Measurements from ENCODE around the gene NME4. TPM values are rescaled to one million over a fixed set of nuclear protein-coding genes. Genes with fewer than 3 reads are reported as not detected.
"Not testable (repeated sequence)": the region's sequence is repeated elsewhere in the genome, so short reads cannot be mapped to it uniquely, and the experiment has no call there.

Gene NME4
- 1 to 10 TPM; 5.2 to 6.8 TPM for total RNA-seq

GRCh38 chr16:397135-397661 lies at the start of gene NME4:
NME4 (plus strand) TSS chr16:397199; CDS start chr16:397223, 24 bp downstream.
- DNase-seq (no peak), ATAC-seq (no peak)
- POLR2A ChIA-PET, result no interaction called here
- H3K4me1 Mint-ChIP-seq (ENCODE audit: low read depth), result peaks cover 27% of the 10 kb centered on the region
- H3K36me3 Mint-ChIP-seq (ENCODE audit: low read depth), result no peaks in the 10 kb centered on the region
- H3K9me3 Mint-ChIP-seq (ENCODE audit: insufficient read depth), result no peaks in the 10 kb centered on the region
- CTCF ChIA-PET, result no interaction called here
- H3K27ac Mint-ChIP-seq, result no peak within 1 kb of the TSS
- H3K27me3 Mint-ChIP-seq (ENCODE audit: low read depth), result peaks cover 14% of the 10 kb centered on the region
- peak within 1 kb of the TSS; percentile 60 for H3K4me3 Mint-ChIP-seq

- Mint-ChIP-seq H3K9me3 (ENCODE audit: insufficient read depth) (no peaks in the 10 kb centered on the region), H3K4me1 (ENCODE audit: low read depth) (peaks cover 62% of the 10 kb centered on the region), H3K27me3 (ENCODE audit: low read depth) (no peaks in the 10 kb centered on the region), H3K36me3 (ENCODE audit: low read depth) (peaks cover 56% of the 10 kb centered on the region), H3K4me3 (no peak overlapping the region), H3K27ac (no peak overlapping the region)
- ChIA-PET CTCF (no interaction called here), POLR2A (no interaction called here)
- ATAC-seq (no peak), DNase-seq (no peak)
These were observed 49.8 kb upstream of the NME4 start for GRCh38 chr16:347203-347602.

- POLR2A ChIA-PET, result interaction anchor here (0.6 kb wide), 1 partner anchor 8 kb away, joined by 3 read pairs; no protein-coding TSS in a partner anchor
- H3K4me3 Mint-ChIP-seq; H3K9me3 Mint-ChIP-seq (ENCODE audit: insufficient read depth); H3K27me3 Mint-ChIP-seq (ENCODE audit: low read depth); ATAC-seq; H3K27ac Mint-ChIP-seq; DNase-seq: not testable (repeated sequence)
- CTCF ChIA-PET, result interaction anchor here (0.7 to 2.5 kb wide), 3 partner anchors 14 to 241 kb away, joined by 3 to 8 read pairs (median 4); no protein-coding TSS in a partner anchor
- Mint-ChIP-seq H3K36me3 (ENCODE audit: low read depth) (peaks cover 47% of the 10 kb centered on the region), H3K4me1 (ENCODE audit: low read depth) (peaks cover 50% of the 10 kb centered on the region)
These were observed 48.5 kb upstream of the NME4 start for GRCh38 chr16:348495-348894.

GRCh38 chr16:349211-349610 lies 47.8 kb upstream of the NME4 start:
- Mint-ChIP-seq H3K9me3 (ENCODE audit: insufficient read depth) (no peaks in the 10 kb centered on the region), H3K27ac (no peak overlapping the region), H3K36me3 (ENCODE audit: low read depth) (peaks cover 42% of the 10 kb centered on the region), H3K4me1 (ENCODE audit: low read depth) (peaks cover 50% of the 10 kb centered on the region), H3K4me3 (no peak overlapping the region), H3K27me3 (ENCODE audit: low read depth) (no peaks in the 10 kb centered on the region)
- DNase-seq, result no peak
- ChIA-PET POLR2A (interaction anchor here (0.6 to 1.0 kb wide), 2 partner anchors 9 to 21 kb away, joined by 3 read pairs; partner anchors contain the start of gene MRPL28), CTCF (interaction anchor here (0.7 to 2.5 kb wide), 4 partner anchors 13 to 242 kb away, joined by 3 to 10 read pairs (median 6); partner anchors contain the start of gene FAM234A)
- no peak for ATAC-seq

GRCh38 chr16:350203-350602 lies 46.8 kb upstream of the NME4 start:
- ChIA-PET POLR2A (no interaction called here), CTCF (interaction anchor here (0.5 to 2.5 kb wide), 9 partner anchors 8 to 313 kb away, joined by 3 to 10 read pairs (median 3); partner anchors contain the start of gene FAM234A)
- H3K4me3 Mint-ChIP-seq, result peak overlapping the region; percentile 44

GRCh38 chr16:351804-352520 lies 45.0 kb upstream of the NME4 start:
- H3K36me3 Mint-ChIP-seq (ENCODE audit: low read depth), result peaks cover 18% of the 10 kb centered on the region
- ChIA-PET CTCF (interaction anchor here (0.9 to 1.9 kb wide), 3 partner anchors 9 to 245 kb away, joined by 3 to 4 read pairs (median 3); no protein-coding TSS in a partner anchor), POLR2A (interaction anchor here (1.2 to 1.6 kb wide), 2 partner anchors 27 to 124 kb away, joined by 4 read pairs; no protein-coding TSS in a partner anchor)
- DNase-seq (peak; percentile 34), ATAC-seq (peak; percentile 50)
- H3K9me3 Mint-ChIP-seq (ENCODE audit: insufficient read depth), result no peaks in the 10 kb centered on the region
- no peaks in the 10 kb centered on the region for H3K27me3 Mint-ChIP-seq (ENCODE audit: low read depth)
- H3K4me1 Mint-ChIP-seq (ENCODE audit: low read depth), result peaks cover 54% of the 10 kb centered on the region
- peak overlapping the region; percentile 86 for H3K4me3 Mint-ChIP-seq
- peak overlapping the region; percentile 83 for H3K27ac Mint-ChIP-seq

More at GRCh38 chr16:350203-350602, 46.8 kb upstream of the NME4 start:
- Mint-ChIP-seq H3K36me3 (ENCODE audit: low read depth) (peaks cover 34% of the 10 kb centered on the region), H3K4me1 (ENCODE audit: low read depth) (peaks cover 56% of the 10 kb centered on the region), H3K9me3 (ENCODE audit: insufficient read depth) (no peaks in the 10 kb centered on the region), H3K27ac (no peak overlapping the region), H3K27me3 (ENCODE audit: low read depth) (no peaks in the 10 kb centered on the region)
- ATAC-seq, result no peak
- DNase-seq, result no peak

DNA sequence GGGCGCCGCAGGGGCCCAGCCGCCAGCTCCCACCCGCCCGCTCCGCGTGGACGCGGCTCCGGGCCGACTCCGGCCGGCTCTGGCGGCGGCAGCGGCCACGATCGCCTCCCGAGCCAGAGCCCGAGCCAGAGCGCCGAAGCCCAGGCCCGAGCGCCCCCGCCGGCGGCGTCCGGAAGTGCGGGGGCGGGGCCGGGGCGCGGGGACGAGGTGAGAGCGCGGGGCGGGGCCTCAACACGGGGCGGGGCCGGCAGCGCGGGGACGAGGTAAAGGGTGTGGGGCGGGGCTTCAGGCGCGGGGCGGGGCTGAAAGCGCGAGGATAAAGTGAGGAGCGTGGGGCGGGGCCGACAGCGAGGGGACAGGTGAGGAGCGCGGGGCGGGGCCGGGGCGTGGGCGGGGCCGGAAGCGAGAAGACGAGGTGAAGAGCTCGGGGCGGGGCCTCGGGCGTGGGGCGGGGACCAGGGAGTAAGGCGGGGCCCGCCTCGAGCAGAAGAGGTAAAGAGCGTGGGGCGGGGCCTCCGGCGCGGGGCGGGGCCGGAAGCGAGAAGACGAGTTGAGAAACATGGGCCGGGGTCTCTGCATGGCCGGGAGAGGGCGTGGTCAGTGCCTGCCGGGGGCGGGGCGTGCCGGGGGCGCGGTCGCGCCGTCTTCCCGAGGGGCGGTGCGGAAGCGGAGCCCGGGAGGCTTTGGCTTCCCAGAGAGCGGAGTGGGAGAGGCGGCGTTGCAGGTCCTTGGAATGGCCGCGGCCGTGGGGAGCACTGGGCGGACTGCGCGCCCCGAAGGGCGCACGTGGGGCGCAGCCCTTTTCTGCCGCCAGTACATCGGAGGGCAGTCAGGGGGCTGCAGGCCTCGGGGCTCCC lies 44.2 kb upstream of the NME4 start, which contains the start of gene AXIN1:
Gene AXIN1, minus strand, starts transcription at position 177 of the 857 bp plus-strand sequence. CDS start 5,698 bp downstream, outside the sequence.
- Mint-ChIP-seq H3K4me3 (peak within 1 kb of the TSS; percentile 86), H3K36me3 (ENCODE audit: low read depth) (peaks cover 12% of the 10 kb centered on the region), H3K4me1 (ENCODE audit: low read depth) (peaks cover 49% of the 10 kb centered on the region), H3K27ac (peak within 1 kb of the TSS; percentile 83), H3K27me3 (ENCODE audit: low read depth) (no peaks in the 10 kb centered on the region), H3K9me3 (ENCODE audit: insufficient read depth) (no peaks in the 10 kb centered on the region)
- ChIA-PET CTCF (interaction anchor here (0.6 to 1.5 kb wide), 3 partner anchors 9 to 125 kb away, joined by 3 to 5 read pairs (median 3); no protein-coding TSS in a partner anchor), POLR2A (interaction anchor here (1.2 to 1.6 kb wide), 2 partner anchors 28 to 125 kb away, joined by 4 read pairs; no protein-coding TSS in a partner anchor)
- DNase-seq (peak; percentile 100), ATAC-seq (peak; percentile 82)

DNA sequence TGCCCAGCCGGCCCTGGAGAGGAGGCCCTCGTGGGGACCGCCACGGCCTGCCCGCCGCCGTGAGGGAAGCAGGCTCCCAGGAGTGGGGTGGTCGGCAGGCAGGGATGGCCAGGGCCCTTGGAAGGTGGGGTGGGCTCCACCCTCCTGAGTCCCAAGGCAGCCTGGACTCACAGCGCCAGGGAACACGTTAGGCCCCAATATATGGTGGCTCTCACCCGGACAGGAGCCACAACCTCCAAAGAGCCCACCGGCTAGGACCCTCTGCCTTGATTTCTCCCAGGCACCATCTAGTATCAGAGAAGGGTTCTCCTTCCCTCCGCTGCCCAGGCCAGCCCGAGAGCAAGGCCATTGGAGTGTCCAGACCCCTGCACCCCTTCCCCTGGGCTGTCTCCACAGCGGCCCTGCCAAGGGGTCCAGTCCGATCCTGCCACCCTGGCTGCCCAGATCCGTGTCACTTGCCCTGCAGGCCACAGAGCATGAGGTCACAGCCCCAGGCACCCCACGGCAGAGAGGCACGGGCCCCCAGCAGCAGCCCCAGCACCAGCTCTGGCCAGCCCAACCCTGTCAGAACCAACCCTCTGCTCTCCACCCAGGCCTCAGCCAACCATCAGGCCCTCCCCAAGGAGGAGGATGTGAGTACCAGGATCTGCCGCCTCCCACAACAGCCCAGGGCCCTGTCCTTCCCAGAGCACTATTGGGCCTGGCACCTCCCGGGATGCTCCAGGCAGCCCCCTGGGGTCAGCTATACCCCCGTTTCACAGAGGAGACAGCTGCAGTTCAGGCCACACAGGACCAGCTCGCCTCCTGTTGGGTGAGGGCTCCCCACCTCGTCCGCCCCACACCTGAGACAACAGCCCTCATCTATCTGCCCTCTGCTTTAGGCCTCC lies 43.4 kb upstream of the NME4 start:
- H3K27me3 Mint-ChIP-seq (ENCODE audit: low read depth), result no peaks in the 10 kb centered on the region
- DNase-seq (peak; percentile 32), ATAC-seq (no peak)
- H3K9me3 Mint-ChIP-seq (ENCODE audit: insufficient read depth), result no peaks in the 10 kb centered on the region
- H3K27ac Mint-ChIP-seq, result peak overlapping the region; percentile 77
- H3K4me3 Mint-ChIP-seq, result peak overlapping the region; percentile 67
- ChIA-PET POLR2A (no interaction called here), CTCF (interaction anchor here (0.6 to 1.6 kb wide), 4 partner anchors 8 to 236 kb away, joined by 3 to 5 read pairs (median 4); no protein-coding TSS in a partner anchor)
- peaks cover 12% of the 10 kb centered on the region for H3K36me3 Mint-ChIP-seq (ENCODE audit: low read depth)
- H3K4me1 Mint-ChIP-seq (ENCODE audit: low read depth), result peaks cover 44% of the 10 kb centered on the region

DNA sequence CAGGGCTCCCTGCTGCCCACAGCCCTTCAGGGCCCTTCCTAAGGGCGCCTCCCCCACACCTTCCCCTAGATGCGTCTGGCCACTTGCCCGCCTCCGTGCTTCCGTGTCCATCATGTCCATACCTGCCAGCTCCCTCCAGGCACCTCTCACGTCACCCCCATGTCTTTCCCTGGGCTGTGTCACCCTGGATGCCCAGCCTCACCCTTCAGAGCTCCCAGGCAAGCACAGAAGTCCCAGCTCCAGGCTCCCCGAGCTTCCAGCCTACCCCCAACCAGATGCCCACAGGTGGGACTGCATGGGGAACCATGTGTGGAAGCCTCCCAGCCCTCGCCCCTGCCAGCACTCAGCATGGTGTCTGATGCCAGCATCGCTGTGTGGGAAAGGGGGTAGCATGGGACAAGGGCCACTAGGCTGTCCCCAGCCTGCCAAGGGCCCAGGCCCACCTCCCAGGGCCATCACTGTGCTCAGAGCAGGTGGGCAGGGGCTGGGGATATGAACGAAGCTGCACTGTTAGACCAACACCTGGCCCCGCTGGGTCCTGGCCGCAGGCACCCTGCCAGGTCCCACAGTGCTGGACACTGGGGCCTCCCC lies 42.6 kb upstream of the NME4 start:
- ATAC-seq (no peak), DNase-seq (no peak)
- H3K9me3 Mint-ChIP-seq (ENCODE audit: insufficient read depth), result no peaks in the 10 kb centered on the region
- CTCF ChIA-PET, result interaction anchor here (0.9 to 1.6 kb wide), 2 partner anchors 16 to 237 kb away, joined by 4 read pairs; partner anchors contain the start of gene MRPL28
- peak overlapping the region; percentile 77 for H3K27ac Mint-ChIP-seq
- H3K36me3 Mint-ChIP-seq (ENCODE audit: low read depth), result peaks cover 11% of the 10 kb centered on the region
- POLR2A ChIA-PET, result no interaction called here
- H3K4me1 Mint-ChIP-seq (ENCODE audit: low read depth), result peaks cover 39% of the 10 kb centered on the region
- H3K27me3 Mint-ChIP-seq (ENCODE audit: low read depth), result no peaks in the 10 kb centered on the region
- H3K4me3 Mint-ChIP-seq, result peak overlapping the region; percentile 67

DNA sequence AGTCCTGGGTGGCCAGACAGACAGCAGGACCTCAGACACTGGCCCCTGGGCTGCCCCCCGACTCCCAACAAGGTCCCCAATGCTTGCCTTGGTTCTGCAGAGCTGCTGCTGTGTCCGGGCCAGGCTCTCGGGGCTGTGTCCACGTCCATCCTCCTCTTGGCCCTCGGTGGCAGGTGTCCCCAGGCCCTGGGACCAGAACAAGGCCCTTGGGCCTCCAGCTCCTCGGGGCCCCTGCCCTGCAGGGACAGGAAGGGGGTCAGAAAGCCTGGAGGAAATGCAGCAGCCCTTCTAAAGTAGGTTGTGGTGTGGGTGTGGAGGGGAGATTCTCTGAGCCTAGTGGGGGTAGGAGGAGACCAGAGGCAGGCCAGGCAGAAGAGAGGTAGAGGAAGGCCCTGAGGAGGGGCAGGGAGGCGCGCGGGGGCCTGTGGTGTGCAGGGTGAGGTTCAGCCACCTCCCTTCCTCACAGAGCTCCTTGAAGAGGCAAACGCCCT lies 42.0 kb upstream of the NME4 start:
- peak; percentile 74 for DNase-seq
- H3K4me3 Mint-ChIP-seq, result peak overlapping the region; percentile 67

More for the DNA sequence above, 42.0 kb upstream of the NME4 start:
- POLR2A ChIA-PET, result no interaction called here
- no peak for ATAC-seq
- no peaks in the 10 kb centered on the region for H3K27me3 Mint-ChIP-seq (ENCODE audit: low read depth)
- H3K4me1 Mint-ChIP-seq (ENCODE audit: low read depth), result peaks cover 33% of the 10 kb centered on the region
- CTCF ChIA-PET, result interaction anchor here (0.9 to 1.6 kb wide), 2 partner anchors 16 to 238 kb away, joined by 4 read pairs; partner anchors contain the start of gene MRPL28
- peak overlapping the region; percentile 76 for H3K27ac Mint-ChIP-seq
- peaks cover 7% of the 10 kb centered on the region for H3K36me3 Mint-ChIP-seq (ENCODE audit: low read depth)
- no peaks in the 10 kb centered on the region for H3K9me3 Mint-ChIP-seq (ENCODE audit: insufficient read depth)
